HEK293 (cell line): ENCODE results near the gene KRTAP10-12.

Experiments
- CTCF ChIP-seq: fragments of 450-650 bp; formaldehyde crosslinking; IDR thresholded peaks from 2 replicates; pipeline ENCODE4 v1.5.1; 2016; ENCODE audit warnings: missing biosample characterization, missing genetic modification characterization
- ZNF280D ChIP-seq: fragments of 450-650 bp; formaldehyde crosslinking; IDR thresholded peaks from 2 replicates; pipeline ENCODE4 v1.5.1; 2016; ENCODE audit warnings: missing biosample characterization, missing genetic modification characterization
- ZNF449 ChIP-seq: fragments of 450-650 bp; formaldehyde crosslinking; IDR thresholded peaks from 2 replicates; pipeline ENCODE4 v1.5.1; 2017; ENCODE audit warnings: missing biosample characterization, mild to moderate bottlenecking, missing genetic modification characterization, moderate library complexity
- ZNF596 ChIP-seq: fragments of 450-650 bp; IDR thresholded peaks from 2 replicates; pipeline ENCODE4 v1.5.0; 2018; ENCODE audit warnings: missing biosample characterization, mild to moderate bottlenecking, missing genetic modification characterization, moderate library complexity
- ZNF843 ChIP-seq: fragments of 450-650 bp; formaldehyde crosslinking; IDR thresholded peaks from 2 replicates; pipeline ENCODE4 v1.5.1; 2016; ENCODE audit warnings: missing biosample characterization, missing genetic modification characterization

GRCh38 chr21:44691686-44692085 lies 5.3 kb upstream of the KRTAP10-12 start:
- no peak for TF ChIP-seq ZNF449 (tag by site-specific recombination)
- TF ChIP-seq ZNF280D (tag by site-specific recombination) = no peak
- no peak for TF ChIP-seq CTCF (tag by site-specific recombination)
- TF ChIP-seq ZNF843 = no peak
- no peak for TF ChIP-seq ZNF596 (tag by site-specific recombination)
